OCI-LY7 (cell line): ENCODE measurements around the gene IMMP2L.

Experiments used
- EZH2phosphoT487 ChIP-seq: fragments of 200-600 bp; sonication (generic); IDR thresholded peaks from 2 replicates; pipeline ENCODE4 v1.6.1; 2018; ENCODE audit warnings: low read depth, borderline replicate concordance, mild to moderate bottlenecking, mixed run types, antibody characterized with exemption, low read length, moderate library complexity, mixed read lengths
- TF ChIP-seq, protein P1 (sequence below): fragments of 200-600 bp; sonication (generic); conservative IDR thresholded peaks from 2 replicates; pipeline ENCODE4 v1.5.1; 2014; ENCODE audit warnings: mild to moderate bottlenecking, antibody characterized with exemption, low read length, moderate library complexity, mixed read lengths

- TF ChIP-seq, protein P1, sequence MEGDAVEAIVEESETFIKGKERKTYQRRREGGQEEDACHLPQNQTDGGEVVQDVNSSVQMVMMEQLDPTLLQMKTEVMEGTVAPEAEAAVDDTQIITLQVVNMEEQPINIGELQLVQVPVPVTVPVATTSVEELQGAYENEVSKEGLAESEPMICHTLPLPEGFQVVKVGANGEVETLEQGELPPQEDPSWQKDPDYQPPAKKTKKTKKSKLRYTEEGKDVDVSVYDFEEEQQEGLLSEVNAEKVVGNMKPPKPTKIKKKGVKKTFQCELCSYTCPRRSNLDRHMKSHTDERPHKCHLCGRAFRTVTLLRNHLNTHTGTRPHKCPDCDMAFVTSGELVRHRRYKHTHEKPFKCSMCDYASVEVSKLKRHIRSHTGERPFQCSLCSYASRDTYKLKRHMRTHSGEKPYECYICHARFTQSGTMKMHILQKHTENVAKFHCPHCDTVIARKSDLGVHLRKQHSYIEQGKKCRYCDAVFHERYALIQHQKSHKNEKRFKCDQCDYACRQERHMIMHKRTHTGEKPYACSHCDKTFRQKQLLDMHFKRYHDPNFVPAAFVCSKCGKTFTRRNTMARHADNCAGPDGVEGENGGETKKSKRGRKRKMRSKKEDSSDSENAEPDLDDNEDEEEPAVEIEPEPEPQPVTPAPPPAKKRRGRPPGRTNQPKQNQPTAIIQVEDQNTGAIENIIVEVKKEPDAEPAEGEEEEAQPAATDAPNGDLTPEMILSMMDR, result no peak
- TF ChIP-seq EZH2phosphoT487, result no peak
These were observed 794.7 kb downstream of the IMMP2L start for GRCh38 chr7:110767550-110768110.
